HL-60/S4 treated with phorbol 12-myristate 13-acetate at 8.2 ng/mL for 4 days and 3 days (cell line): ENCODE measurements around the gene NANP.
"Not testable (repeated sequence)": the region's sequence is repeated elsewhere in the genome, so short reads cannot be mapped to it uniquely, and the experiment has no call there.

Source experiments
- in situ Hi-C: fragments of 300-500 bp; cut with MboI; formaldehyde crosslinking; loops from 2 replicates; pipeline ENCODE4 v1.15.0; 2022; ENCODE audit warnings: low sequenced_read_pairs

Gene NANP, protein sequence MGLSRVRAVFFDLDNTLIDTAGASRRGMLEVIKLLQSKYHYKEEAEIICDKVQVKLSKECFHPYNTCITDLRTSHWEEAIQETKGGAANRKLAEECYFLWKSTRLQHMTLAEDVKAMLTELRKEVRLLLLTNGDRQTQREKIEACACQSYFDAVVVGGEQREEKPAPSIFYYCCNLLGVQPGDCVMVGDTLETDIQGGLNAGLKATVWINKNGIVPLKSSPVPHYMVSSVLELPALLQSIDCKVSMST

DNA sequence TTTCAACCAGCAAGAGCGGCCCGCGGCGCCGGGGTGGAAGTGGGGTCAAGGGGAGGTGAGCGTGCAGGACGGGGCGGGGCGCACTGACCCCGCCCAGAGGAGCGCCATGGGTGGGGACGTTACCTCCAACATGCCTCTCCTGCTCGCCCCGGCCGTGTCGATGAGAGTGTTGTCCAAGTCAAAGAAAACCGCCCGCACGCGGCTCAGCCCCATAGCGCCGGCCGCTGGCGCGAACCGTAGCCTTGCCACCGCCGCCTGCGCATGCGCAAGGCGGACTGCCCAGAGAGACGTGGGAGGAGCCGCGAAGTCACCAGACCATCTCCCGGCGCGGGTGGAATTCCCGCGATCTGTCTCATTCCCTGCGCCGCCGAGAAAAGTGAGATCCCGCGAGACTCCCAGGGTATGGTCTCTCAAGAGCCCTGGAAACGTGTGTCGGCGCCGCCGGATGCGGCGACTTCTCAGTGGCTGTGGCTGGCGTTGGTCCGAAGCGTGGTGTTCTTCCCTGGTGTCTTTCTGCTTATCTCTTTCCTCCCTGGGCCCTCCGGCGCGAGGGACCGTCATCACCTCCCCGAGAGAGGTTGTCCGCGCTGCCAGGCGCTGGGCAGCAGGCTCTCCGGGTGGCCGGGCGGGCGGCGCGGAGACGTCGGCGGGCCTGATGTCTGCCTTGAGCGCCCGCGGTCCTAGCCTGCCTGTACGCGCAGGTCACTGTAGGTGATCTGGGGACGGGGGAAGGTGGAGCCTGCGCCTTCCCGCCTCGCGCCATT is at the start of gene NANP:
NANP (minus strand) TSS at position 279 of the 764 bp plus-strand sequence; CDS start at position 213, 66 bp downstream.
- in situ Hi-C loops, result no loop called here

DNA sequence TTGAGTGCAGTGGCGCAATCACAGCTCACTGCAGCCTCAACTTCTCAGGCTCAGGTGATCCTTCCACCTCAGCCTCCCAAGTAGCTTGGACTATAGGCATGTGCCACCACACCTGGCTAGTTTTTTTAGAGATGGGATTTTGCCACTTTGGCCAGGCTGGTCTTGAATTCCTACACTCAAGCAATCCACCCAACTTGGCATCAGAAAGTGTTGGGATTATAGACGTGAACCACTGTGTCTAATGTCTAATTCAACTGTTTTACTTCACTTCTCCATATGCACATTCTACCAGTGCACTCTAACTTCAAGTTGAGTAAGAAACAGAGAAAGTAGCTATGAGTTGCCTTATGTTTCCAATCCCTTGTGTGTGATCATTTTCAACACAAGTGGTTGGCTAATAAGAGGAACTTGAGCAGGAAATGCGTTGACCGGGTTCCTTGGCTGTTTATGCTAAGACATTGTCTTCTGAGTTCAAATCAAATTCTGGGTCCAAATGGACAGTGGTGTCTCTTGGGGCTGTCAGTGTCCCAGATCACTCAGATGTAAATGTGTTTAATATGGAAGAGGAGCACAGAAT is 48.9 kb upstream of the NANP start:
- in situ Hi-C loops, result no loop called here

DNA sequence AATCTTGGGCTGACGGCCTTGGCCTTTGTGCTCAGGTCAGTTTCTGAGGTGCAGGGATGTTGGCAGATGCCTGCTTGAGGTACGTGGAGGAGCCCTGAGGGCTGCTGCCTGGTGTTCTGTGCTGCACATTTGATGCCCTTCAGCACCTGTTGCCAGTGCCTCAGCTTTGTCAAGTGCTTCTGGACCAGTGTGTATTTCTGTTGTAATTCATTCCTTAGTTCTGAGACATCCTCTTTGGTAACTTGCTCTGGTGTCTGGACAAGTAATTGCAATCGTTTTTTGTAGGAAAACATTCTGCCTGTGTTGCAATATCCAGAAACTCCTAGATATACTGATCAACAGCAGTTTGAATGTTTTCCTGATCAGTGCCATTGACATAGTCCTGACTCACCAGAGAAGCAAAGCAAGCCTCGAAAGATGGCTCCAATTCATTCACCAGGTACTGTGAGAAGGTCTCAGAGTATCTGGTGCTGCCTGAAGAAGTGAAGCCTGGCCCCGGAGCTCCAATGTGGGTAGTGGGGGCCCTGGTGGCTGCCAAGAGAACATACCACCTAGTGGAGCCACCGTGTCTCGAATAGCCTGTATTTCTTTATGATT is 46.1 kb upstream of the NANP start:
- in situ Hi-C loops, result no loop called here

DNA sequence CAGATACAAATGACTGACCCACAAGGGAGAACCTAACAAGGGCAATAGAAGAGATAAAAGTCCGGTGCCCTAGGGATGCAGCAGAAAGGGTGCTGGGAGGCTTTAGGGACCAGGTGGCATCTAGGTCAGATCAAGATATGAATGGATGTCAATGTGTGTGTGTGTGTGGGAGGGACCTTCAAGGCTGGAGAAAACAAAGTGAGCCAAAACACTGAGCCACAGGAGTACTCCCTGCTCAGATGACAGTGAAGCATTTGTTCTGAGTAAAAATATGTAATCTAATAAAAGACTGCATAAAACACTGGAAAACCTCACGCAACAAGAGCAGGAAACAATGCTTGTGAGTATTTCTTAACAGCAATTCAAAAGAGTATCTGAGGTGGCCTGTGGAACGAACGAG is 44.6 kb upstream of the NANP start:
- in situ Hi-C loops, result no loop called here

DNA sequence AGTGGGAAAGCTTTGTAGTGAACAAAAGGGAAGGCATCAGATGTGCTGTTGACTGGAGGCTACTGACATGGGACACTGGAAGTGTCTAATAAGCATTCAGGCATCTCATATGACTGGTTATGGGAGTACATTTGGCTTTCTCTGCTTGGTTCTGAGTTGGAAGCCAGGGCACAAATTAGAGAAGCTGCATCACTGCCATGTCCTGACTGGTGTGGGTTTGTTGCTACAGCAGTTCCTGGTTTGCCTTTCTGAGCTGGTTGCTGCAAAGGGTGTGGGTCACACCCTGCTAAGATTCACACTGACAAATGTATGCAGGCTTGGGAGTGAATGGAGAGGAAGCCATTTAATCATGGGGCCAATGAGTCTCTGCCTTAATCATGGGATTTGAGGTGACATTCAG is 36.2 kb upstream of the NANP start:
- in situ Hi-C loops, result no loop called here

DNA sequence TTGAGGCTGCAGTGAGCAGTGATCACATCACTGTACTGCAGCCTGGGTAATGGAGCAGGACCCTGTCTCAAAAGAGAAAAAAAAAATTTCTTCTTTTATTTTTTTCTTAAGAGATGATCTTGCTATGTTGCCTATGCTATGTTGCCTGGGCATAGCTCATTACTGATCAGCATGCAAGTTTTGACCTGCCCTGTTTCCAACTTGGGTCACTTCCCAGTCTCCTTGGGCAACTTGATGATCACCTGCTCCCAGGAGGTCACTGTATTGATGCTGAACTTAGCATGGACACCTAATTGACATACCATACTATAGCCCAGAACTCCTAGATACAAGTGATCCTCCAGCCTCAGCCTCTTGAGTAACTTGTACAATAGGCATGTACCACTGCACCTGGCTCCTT is 30.7 kb upstream of the NANP start:
- in situ Hi-C loops, result no loop called here

DNA sequence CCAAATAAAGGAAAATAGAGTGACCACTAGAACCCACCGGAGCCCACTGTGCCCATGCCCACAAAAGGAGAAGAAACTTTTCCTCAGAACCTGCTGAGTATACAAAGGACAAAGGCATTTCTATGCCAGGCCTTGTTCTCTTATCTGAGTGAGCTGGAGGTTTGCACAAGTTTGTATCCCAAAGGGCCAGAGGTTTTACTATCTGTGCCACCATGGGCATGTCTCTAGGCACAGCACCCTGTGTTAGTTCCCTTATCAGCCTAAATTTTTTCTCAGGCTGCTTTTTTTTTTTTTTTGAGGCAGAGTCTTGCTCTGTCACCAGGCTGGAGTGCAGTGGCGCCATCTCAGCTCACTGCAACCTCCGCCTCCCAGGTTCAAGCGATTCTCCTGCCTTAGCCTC is 29.1 kb upstream of the NANP start:
- in situ Hi-C loops, result not testable (repeated sequence)

DNA sequence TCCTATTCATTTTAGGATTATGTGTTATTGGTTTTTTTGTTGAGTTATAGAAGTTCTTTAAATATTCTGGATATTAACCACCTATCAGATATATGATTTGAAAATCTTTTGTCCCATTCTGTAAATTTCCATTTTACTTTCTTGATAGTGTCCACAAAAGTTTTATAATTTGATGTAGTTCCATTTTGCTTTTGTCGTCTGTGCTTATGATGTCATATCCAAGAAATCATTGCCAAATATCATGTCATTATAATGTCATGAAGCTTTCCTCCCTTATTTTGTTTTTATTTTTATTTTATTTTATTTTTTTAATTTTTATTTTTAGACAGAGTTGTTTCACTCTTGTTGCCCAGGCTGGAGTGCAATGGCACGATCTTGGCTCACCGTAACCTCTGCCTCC is 21.0 kb upstream of the NANP start:
- in situ Hi-C loops, result no loop called here

DNA sequence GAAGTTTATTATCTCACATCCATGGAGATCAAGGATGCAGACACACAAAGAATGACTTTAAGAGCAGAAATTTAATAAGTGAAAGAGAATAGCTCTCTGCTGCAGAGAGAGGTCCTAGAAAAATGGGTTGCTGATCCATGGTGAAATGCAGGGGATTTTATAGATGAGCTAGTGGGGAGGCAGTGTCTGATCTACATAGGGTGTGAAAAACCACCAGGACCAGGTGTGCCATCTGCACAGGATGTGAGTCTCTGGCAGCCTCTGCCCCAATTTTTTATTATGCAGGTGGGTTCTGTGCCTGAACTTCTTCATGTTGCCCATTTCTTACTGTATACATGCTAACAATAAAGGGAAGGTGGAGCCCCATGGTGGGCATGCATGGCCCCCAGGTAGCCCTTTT is 19.9 kb upstream of the NANP start:
- in situ Hi-C loops, result no loop called here

DNA sequence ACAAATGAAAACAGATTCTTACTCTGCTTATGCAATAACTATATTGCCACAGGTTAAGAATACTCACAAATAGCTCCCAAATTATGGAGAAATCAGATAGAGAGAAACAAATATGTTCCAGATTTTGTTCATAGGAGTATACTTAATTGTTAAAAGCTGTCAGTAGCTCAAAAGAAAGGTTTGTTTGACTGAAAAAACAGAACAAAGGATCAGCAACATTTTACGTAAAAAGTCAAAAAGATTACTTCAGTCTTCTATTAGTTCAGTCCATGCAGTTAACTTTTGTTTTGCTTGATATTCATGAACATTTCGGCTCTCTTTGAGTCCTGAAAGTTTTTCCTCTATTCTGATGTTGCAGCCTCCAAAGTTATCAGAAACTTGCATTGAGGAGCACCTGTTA is 13.4 kb upstream of the NANP start:
- in situ Hi-C loops, result no loop called here

DNA sequence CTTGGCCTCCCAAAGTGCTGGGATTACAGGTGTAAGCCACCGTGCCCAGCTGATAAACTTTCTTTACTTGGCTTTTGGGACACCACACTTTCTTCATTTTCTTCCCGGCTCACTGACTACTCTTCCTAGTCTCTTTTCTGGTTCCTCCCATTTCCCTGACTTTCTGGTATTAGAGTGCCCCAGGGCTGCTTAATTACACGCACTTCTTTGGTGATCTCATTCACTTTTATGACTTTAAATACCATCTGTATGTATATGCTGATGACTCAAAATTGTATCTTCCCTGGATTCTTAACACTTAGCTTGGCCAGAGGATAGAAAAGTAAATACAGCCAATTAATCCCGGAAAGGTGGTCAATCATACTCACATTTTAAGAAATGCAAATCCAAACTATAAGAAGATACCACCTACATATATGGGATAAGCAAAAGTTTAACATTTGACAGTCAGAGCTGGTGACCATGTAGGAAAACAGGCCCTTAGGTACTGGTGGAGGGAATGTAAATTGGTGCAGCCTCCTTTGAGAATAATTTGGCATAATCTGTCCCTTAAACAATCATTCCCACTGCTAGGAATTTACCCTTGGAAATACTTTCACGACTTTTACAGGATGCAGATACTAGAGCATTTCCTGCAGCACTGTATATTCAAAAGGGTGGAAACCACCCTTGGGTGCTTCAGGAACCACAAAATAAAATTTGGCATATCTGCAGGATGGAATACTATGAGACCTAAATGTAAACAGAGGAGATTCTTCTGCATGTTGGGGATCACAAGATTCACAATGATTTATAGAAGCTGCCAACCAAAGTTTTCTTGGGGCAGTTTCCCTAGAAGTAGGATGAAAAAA is 9.4 kb upstream of the NANP start:
- in situ Hi-C loops, result no loop called here

DNA sequence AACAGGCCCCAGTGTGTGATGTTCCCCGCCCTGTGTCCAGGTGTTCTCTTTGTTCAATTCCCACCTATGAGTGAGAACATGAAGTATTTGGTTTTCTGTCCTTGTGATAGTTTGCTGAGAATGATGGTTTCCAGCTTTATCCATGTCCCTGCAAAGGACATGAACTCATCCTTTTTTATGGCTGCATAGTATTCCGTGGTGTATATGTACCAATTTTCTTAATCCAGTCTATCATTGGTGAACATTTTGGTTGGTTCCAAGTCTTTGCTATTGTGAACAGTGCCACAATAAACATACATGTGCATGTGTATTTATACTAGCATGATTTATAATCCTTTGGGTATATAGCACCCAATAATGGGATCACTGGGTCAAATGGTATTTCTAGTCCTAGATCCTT is 6.8 kb upstream of the NANP start:
- in situ Hi-C loops, result not testable (repeated sequence)

DNA sequence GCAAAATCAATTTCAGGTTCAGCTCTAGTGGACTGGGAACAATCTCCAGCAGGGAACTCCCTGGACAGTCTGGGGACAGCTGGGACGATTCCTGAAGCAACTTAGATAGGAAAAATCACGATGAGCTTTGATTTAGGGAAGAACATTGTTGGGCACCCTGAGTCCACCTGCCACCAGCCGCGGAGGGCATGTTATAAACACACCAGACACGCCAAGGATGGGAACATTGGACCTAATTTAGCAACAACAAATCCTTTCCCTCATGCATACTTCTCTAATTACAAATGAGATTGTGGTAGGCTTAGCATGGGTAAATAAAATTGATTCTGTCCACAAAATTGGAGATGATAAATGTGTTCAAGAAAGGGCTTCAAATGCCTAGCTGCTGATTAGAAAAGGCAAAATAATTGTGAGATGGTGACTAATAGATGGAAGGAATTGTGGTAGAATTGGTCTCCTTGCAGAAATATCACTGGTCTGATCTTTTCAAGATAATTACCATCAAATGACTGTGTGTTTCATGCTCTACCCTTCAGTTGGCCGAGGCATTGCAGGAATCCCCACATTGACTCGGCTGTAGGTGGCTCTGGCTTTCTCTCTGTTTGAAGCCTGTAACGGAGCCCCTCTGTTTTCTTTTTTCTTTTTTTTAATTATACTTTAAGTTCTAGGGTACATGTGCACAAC is 6.1 kb upstream of the NANP start:
- in situ Hi-C loops, result no loop called here

DNA sequence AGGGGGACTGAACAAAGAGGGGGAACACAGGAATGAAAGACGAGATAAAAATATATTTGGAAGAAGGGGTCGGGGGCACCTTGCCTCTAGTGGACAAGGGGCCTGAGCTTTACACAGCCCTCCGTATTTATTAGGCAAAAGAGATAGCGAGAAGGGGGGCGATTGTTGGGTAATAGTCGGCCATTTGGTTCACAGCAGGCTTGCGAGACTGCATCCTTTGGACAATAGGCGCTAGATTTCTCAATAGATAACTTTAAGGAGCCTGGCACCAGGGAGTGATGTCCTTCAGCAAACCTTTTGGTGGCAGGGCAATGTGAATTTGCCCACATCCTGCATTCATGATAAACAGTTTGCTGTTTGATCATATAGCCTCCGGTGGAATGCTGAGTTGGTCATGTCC is 3.0 kb upstream of the NANP start:
- in situ Hi-C loops, result no loop called here

DNA sequence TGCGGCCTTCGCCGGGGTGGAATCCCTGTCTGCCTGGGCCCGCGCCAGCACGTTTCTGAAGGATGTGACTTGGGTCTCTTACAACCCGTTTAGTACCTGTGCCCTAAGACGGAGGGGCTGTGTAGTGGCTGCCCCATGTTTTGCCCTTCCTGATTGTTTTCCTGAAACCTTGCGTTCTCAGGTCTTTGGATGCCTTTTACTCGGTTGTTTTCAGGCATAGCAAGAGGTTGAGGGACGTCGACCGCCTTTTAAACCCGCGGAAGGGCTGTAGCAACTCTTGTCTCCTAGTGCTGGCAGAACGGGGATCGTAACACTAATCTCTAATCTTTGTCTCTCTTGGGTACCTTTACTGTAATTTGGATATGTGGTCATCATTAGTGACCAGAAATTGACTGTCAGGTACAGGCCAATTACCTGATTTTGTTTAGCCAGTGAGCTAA is 706 bp upstream of the NANP start:
- in situ Hi-C loops, result no loop called here

DNA sequence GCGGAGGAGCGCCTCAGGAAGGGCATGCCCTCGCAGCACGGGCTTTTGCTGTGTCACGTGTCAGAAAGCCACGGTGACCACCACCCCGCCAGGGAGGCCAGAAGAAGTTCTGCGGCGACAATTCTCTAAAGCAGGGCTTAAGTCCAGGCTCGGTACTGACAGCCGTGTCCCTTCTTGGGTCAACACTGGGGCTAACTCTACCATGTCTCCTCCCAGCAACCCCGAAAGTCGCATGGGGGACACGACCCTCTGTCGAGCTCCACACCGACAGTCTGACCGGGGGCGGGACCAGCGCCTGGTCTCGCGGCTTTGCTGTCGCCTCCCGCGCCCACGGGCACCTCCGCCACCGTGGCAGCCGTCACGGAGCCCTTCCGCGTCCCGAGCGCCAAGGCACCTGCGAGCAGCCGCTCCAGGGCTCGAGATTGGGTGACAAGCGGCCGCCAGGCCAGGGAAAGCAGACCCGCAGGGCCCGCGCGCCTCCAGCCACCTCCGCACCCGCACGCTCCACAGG is 534 bp downstream of the NANP start:
- in situ Hi-C loops, result no loop called here

DNA sequence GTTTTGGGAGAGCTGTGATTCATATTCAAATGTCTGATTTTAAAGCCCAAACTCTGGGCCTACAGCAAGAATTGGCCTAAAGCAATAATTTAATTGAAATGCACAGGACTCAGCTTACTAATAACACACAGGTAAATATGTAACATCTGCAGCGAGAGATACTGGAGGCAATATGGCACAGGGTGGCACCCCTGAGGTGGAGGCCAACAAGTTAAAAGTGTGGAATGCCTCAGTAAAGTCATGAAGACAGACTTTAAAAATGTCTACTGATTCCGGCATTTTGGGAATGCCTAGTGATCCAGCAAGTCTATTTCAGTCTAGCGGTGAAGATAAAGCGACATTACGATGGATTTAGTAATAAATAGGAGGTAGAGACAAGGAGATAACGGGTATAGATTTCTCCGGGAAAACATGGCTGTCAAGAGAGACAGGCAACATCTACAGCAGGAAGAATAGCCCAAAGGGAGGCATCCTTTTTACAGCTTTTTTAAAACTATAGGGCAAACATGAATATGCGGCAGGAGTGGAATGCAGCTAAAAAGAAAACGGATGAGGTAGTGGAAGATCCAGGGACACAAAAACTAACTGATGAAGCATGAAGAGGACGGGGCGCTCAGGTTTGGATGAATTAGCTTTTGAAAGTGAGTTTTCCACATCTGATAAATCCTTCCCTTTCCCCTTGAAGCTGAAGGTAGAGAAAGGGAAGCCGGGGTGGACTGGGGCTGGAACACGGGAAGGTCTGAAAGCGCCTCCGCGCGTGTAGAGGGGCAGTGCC is 1.2 kb downstream of the NANP start:
- in situ Hi-C loops, result no loop called here

DNA sequence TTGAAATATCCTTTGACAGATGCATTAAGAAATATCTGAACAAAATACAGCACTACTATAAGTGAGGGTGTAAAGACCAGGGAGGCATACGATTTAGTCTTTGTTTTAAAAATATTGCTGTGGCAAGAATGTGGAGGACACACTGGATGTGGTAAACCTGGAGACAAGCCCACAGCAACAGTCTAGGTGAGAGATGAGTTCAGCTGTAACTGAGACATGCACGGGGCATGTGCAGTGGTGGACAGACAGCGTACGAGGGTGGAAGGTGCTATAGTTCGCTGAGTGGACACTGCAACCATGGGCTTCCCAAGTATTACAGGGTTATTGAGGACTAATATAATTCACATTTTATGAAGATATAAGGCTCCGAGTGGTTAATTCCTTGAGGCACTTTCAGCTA is 1.8 kb downstream of the NANP start:
- in situ Hi-C loops, result no loop called here

DNA sequence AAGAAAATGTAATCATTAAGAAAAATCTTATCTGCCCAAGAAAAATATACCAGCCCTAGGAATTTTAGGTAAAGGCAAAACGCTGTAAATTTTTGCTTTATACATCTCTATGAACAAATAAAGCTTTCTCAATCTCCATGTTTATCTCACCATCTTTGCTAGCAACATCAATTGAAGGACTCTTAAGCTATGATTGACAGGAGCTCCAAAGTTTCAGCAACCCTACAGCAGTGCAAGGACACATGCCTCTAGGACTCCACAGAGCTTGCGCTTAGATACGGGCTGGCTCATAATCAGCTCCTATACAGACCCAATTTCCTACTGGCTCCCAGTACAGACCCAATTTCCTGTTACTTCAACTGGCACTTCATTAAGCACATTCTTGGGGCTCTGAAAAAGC is 4.3 kb downstream of the NANP start:
- in situ Hi-C loops, result no loop called here
